HUES6 (cell line): ENCODE results near the gene ZC3HAV1.
"Not testable (repeated sequence)": the region's sequence is repeated elsewhere in the genome, so short reads cannot be mapped to it uniquely, and the experiment has no call there.

Source experiments
- H3K27ac ChIP-seq: 2 replicates; pipeline ENCODE4 v1.7.0; 2013; ENCODE audit warnings: low read depth, mild to moderate bottlenecking, low read length, inconsistent platforms
- H3K27me3 ChIP-seq: 2 replicates; pipeline ENCODE4 v1.6.1; 2013; ENCODE audit warnings: low read length; ENCODE audit not compliant: control insufficient read depth, insufficient read depth
- H3K36me3 ChIP-seq: 2 replicates; pipeline ENCODE4 v1.6.1; 2013; ENCODE audit warnings: low read length; ENCODE audit not compliant: control insufficient read depth, insufficient read depth
- H3K4me1 ChIP-seq: 2 replicates; pipeline ENCODE4 v1.6.1; 2013; ENCODE audit warnings: low read length; ENCODE audit not compliant: control insufficient read depth, insufficient read depth
- H3K4me3 ChIP-seq: 2 replicates; pipeline ENCODE4 v1.5.1; 2013; ENCODE audit warnings: low read depth, low read length
- H3K9ac ChIP-seq: one replicate; pipeline ENCODE4 v1.6.1; 2013; ENCODE audit warnings: mild to moderate bottlenecking, low read length
- H3K9me3 ChIP-seq: 2 replicates; pipeline ENCODE4 v1.6.1; 2013; ENCODE audit warnings: low read depth, low read length; ENCODE audit not compliant: control insufficient read depth, insufficient read depth

Gene ZC3HAV1

DNA sequence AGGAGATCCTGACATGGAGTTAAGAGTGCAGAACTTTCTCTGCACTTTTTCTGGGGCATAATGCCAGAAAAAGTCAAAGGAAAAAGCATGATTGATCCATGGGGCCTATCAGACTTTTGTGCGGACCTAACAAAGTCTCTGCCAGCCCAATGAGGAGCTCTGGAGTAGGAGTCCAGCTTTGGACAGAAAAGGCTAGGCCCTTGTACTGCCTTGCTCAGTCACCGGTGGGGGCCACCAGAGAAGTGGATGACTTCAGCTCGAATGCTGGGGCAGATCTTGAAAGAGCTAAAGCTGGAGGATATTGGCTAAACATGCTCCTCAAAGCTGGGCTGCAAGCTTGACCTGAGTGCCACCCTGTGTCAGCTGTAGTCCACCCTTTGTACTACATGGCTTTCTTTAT lies 2.8 kb upstream of the ZC3HAV1 start:
- peaks cover 10% of the 10 kb centered on the region for H3K4me1 ChIP-seq
- H3K27ac ChIP-seq: no peak overlapping the region
- H3K9me3 ChIP-seq: no peaks in the 10 kb centered on the region
- no peaks in the 10 kb centered on the region for H3K36me3 ChIP-seq
- no peak overlapping the region for H3K9ac ChIP-seq
- H3K27me3 ChIP-seq: peaks cover 4% of the 10 kb centered on the region; the same call in 1 of the 2 replicates
- H3K4me3 ChIP-seq: no peak overlapping the region

- H3K4me3 ChIP-seq: no peak overlapping the region
- no peaks in the 10 kb centered on the region for H3K9me3 ChIP-seq
- peaks cover 10% of the 10 kb centered on the region for H3K4me1 ChIP-seq
- H3K27ac ChIP-seq: no peak overlapping the region
- peaks cover 4% of the 10 kb centered on the region; the same call in 1 of the 2 replicates for H3K27me3 ChIP-seq
- no peak overlapping the region for H3K9ac ChIP-seq
- H3K36me3 ChIP-seq: no peaks in the 10 kb centered on the region
Observed at GRCh38 chr7:139111811-139112301, 2.3 kb upstream of the ZC3HAV1 start.

- H3K27ac ChIP-seq: no peak overlapping the region
Observed at GRCh38 chr7:139111147-139111546, 1.6 kb upstream of the ZC3HAV1 start.

GRCh38 chr7:139109983-139110411 lies 477 bp upstream of the ZC3HAV1 start:
- Histone ChIP-seq H3K4me3 (peak overlapping the region; percentile 90), H3K9ac (peak overlapping the region; percentile 90), H3K27ac (peak overlapping the region; percentile 77; the same call in 1 of the 2 replicates), H3K4me1 (peaks cover 10% of the 10 kb centered on the region), H3K36me3 (peaks cover 3% of the 10 kb centered on the region; the same call in 1 of the 2 replicates), H3K27me3 (peaks cover 4% of the 10 kb centered on the region; the same call in 1 of the 2 replicates), H3K9me3 (no peaks in the 10 kb centered on the region)

More at GRCh38 chr7:139111147-139111546, 1.6 kb upstream of the ZC3HAV1 start:
- no peak overlapping the region for H3K9ac ChIP-seq
- H3K27me3 ChIP-seq: peaks cover 4% of the 10 kb centered on the region; the same call in 1 of the 2 replicates
- no peaks in the 10 kb centered on the region for H3K36me3 ChIP-seq
- no peak overlapping the region for H3K4me3 ChIP-seq
- H3K4me1 ChIP-seq: peaks cover 10% of the 10 kb centered on the region
- no peaks in the 10 kb centered on the region for H3K9me3 ChIP-seq

DNA sequence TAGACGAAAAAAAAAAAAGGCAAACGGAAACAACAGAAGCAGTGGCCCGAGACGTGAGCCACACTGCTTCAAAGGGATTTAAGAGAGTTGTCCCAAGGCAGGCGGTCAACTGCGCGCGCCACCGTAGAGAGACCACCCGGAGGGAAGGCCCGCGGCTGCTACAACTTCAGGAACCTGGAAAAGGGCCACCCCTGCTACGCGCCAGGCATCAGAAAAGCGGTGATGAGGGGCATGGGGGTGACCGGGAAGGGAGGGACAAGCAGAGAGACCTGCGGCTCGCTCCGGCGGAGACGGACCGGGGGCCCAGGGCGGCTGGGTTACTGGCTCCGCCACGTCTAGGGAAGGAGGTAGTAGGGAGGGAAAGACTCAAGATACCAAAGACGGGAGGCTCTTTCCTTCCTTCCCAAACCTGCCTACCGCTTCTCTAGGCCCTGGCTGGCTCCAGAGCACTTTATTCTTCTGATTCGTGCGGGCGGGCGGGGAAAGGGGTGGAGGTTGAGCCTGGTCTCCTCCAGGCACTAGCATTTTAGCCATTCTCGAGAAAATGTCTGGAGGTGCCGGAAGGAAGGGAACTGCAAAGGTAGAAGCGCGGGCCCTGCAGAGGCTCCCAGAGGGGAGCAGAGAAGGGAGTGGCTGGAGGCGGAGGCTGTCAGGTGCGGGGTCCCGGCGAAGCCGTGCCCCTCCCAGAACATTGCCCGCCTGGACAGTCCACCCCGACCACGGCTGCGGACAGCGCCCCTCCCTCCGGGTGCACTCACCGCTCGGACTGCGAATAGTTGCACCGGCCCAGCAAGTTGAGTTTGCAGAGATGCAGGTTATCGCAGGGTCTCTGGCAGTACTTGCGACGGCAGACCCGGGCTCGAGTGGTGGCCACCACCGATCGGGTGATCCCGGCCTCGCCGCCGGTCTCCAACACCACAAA lies 993 bp downstream of the ZC3HAV1 start:
- Histone ChIP-seq H3K36me3 (peaks cover 4% of the 10 kb centered on the region; the same call in 1 of the 2 replicates), H3K4me3 (peak overlapping the region; percentile 90), H3K27ac (peak overlapping the region; percentile 77; the same call in 1 of the 2 replicates), H3K27me3 (peaks cover 4% of the 10 kb centered on the region; the same call in 1 of the 2 replicates), H3K4me1 (peaks cover 10% of the 10 kb centered on the region), H3K9ac (peak overlapping the region; percentile 90), H3K9me3 (0 out of 2 replicates have a peak, but pooled peaks cover under 1% of the 10 kb centered on the region)

GRCh38 chr7:139106959-139107358 lies 2.6 kb downstream of the ZC3HAV1 start:
- peak overlapping the region; percentile 90 for H3K4me3 ChIP-seq
- H3K27me3 ChIP-seq: peaks cover 4% of the 10 kb centered on the region; the same call in 1 of the 2 replicates
- H3K9ac ChIP-seq: no peak overlapping the region
- H3K4me1 ChIP-seq: peaks cover 10% of the 10 kb centered on the region
- peaks cover 10% of the 10 kb centered on the region; the same call in 1 of the 2 replicates for H3K9me3 ChIP-seq
- peaks cover 7% of the 10 kb centered on the region; the same call in 1 of the 2 replicates for H3K36me3 ChIP-seq
- H3K27ac ChIP-seq: no peak overlapping the region

DNA sequence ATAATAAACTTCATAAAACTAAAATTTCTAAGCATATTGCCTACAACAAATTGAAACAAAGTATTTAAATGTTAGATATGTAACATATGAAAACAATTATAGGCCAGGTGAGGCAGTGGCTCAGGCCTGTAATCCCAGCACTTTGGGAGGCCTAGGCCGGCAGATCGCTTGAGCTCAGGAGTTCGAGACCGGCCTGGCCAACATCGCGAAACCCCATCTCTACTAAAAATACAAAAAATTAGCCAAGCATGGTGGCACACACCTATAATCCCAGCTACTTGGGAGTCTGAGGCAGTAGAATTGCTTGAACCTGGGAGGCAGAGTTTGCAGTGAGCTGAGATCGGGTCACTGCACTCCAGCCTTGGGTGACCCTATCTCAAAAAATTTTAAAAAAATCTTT lies 3.3 kb downstream of the ZC3HAV1 start:
- not testable (repeated sequence) for H3K27ac ChIP-seq, H3K4me1 ChIP-seq, H3K9ac ChIP-seq, H3K27me3 ChIP-seq, H3K4me3 ChIP-seq, H3K36me3 ChIP-seq
- peaks cover 12% of the 10 kb centered on the region; the same call in 1 of the 2 replicates for H3K9me3 ChIP-seq

- Histone ChIP-seq H3K27me3 (peaks cover 4% of the 10 kb centered on the region; the same call in 1 of the 2 replicates), H3K4me1 (peaks cover 10% of the 10 kb centered on the region), H3K27ac (no peak overlapping the region), H3K9me3 (peaks cover 16% of the 10 kb centered on the region; the same call in 1 of the 2 replicates), H3K9ac (no peak overlapping the region), H3K4me3 (no peak overlapping the region), H3K36me3 (peaks cover 7% of the 10 kb centered on the region; the same call in 1 of the 2 replicates)
Observed at GRCh38 chr7:139105484-139105883, 4.0 kb downstream of the ZC3HAV1 start.

DNA sequence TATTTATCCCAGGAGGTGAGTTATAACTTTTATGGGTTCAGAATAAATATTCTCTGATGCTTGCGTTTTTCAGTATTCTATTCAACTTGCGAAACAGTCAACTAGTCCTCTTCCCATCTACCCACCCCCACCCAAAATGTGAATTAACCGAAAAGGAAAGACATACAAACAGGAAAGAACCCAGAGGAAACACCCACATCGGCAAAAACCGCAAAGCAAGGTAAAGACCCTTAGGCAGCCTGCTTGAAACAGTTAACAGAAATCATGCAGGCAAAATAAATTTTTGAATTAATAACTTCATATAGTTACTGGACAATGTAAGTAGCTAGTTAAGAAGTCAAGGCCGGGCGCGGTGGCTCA lies 5.4 kb downstream of the ZC3HAV1 start:
- Histone ChIP-seq H3K4me3 (no peak overlapping the region), H3K27me3 (no peaks in the 10 kb centered on the region), H3K27ac (no peak overlapping the region), H3K9me3 (peaks cover 17% of the 10 kb centered on the region; the same call in 1 of the 2 replicates), H3K36me3 (peaks cover 10% of the 10 kb centered on the region; the same call in 1 of the 2 replicates), H3K4me1 (0 out of 2 replicates have a peak, but pooled peaks cover 3% of the 10 kb centered on the region), H3K9ac (no peak overlapping the region)

DNA sequence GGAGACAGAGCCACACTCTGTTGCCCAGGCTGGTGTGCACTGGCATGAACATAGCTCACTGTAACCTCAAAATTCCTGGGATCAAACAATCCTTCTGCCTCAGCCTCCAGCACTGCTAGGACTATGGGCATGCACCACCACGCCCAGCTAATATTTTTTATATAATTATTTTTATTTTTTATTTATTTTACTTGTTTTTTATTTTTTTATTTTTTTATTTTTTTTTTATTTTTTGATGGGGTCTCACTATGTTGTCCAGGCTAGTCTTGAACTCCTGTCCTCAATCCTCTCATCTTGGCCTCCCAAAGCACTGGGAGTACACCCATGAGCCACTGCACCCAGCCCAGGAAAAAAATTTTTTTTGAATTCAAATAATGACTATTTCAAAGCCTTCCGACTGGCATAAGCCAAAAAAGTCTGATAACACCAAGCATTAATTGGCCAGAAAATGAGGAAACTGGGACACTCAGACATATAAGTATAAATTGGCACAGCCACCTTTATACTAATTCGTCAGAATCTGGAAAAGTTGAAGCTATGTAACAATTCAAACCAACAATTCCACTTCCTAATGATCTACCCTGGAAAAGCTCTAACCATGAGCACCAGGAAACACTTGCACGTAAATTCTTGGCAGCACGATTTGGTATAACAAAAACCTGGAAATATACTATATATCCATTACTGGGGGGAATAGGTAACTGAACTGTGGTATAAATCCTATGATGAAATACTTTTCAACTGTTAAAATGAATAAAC lies 6.3 kb downstream of the ZC3HAV1 start:
- no peak overlapping the region for H3K27ac ChIP-seq
- no peak overlapping the region for H3K4me3 ChIP-seq
- H3K9ac ChIP-seq: no peak overlapping the region

More for the DNA sequence above, 6.3 kb downstream of the ZC3HAV1 start:
- peaks cover 16% of the 10 kb centered on the region; the same call in 1 of the 2 replicates for H3K36me3 ChIP-seq
- H3K27me3 ChIP-seq: no peaks in the 10 kb centered on the region
- 0 out of 2 replicates have a peak, but pooled peaks cover 3% of the 10 kb centered on the region for H3K4me1 ChIP-seq
- peaks cover 17% of the 10 kb centered on the region; the same call in 1 of the 2 replicates for H3K9me3 ChIP-seq
